ENCODE results near the gene COL2A1.

- TF ChIP-seq GATA3 (IDR thresholded peaks at IDR 0.05; ENCODE audit: low read depth, low read length) = no peak
- TF ChIP-seq GATA2 (IDR thresholded peaks at IDR 0.05; ENCODE audit: low read depth, low read length) = no peak
Measured at GRCh38 chr12:48039151-48039550, 34.9 kb upstream of the COL2A1 start.

All from SH-SY5Y (cell line).